Thyroid gland (tissue), 4 donors: ENCODE results near the gene AFAP1L2. TPM values are rescaled to one million over a fixed set of nuclear protein-coding genes. Genes with fewer than 3 reads are reported as not detected.
A peak's percentile ranks its signal among the peaks of the same experiment; 100 is the strongest.

Experiments used
- DNase-seq, 2 donors: peaks; one replicate each; pipeline ENCODE4 v3.0.0-alpha.2; 2019
- H3K27ac ChIP-seq, 3 donors: fragments of 200-600 bp; sonication (generic); 1 replicate in 2 of 3; 2 replicates in 1 of 3; pipeline ENCODE4 v1.5.1; 2016 to 2019; ENCODE audit warnings: mild to moderate bottlenecking in 1 of 3, moderate library complexity in 1 of 3
- H3K27me3 ChIP-seq: fragments of 200-600 bp; sonication (generic); one replicate; pipeline ENCODE4 v1.5.1; 2019
- H3K36me3 ChIP-seq, 2 donors: fragments of 200-600 bp; sonication (generic); one replicate each; pipeline ENCODE4 v1.5.1; 2016 to 2019
- H3K4me1 ChIP-seq, 2 donors: fragments of 200-600 bp; sonication (generic); one replicate each; pipeline ENCODE4 v1.5.1; 2017 to 2019
- H3K4me3 ChIP-seq, 3 donors: fragments of 200-600 bp; sonication (generic); replicated peaks in 1 of 3; 1 replicate in 2 of 3; 2 replicates in 1 of 3; pipeline ENCODE4 v1.5.1; 2016; ENCODE audit warnings: mild to moderate bottlenecking in 1 of 3
- H3K9me3 ChIP-seq: fragments of 200-600 bp; sonication (generic); one replicate; pipeline ENCODE4 v1.5.1; 2017
- CTCF ChIP-seq, 6 experiments: fragments of 200-600 bp in 3 of 6; fragments of 450-650 bp in 3 of 6; sonication (generic) in 3 of 6; IDR thresholded peaks; one replicate each; pipeline ENCODE4 v1.5.1; 2016 to 2019; ENCODE audit warnings: antibody characterized with exemption in 6 of 6, mild to moderate bottlenecking in 2 of 6, inconsistent platforms in 1 of 6, moderate library complexity in 1 of 6
- POLR2A ChIP-seq, 2 donors: fragments of 450-650 bp; IDR thresholded peaks; one replicate each; pipeline ENCODE4 v1.6.1; 2017; ENCODE audit warnings: antibody characterized with exemption in 2 of 2, mild to moderate bottlenecking in 2 of 2, moderate library complexity in 1 of 2
- WGBS, 2 donors: methylation state at CpG; one replicate each; pipeline ENCODE4 v1.1.5; 2017; 5-methylcytosine and 5-hydroxymethylcytosine counted together
- intact Hi-C: fragments of 100-400 bp; cut with DNase I; formaldehyde crosslinking; loops from one replicate; pipeline ENCODE4 v1.15.1; 2023
- total RNA-seq, 4 donors: library from RNA; depleted of rRNA; stranded (reverse); fragments of >200 nt; gene quantifications; one replicate each; pipeline ENCODE4 v1.2.3, GENCODE V29; 2016

Gene AFAP1L2
- total RNA-seq, 4 donors from 2014 or later = 135 to 356 (median 299) TPM

GRCh38 chr10:114297136-114297705 is 107.1 kb downstream of the AFAP1L2 start:
- H3K36me3 ChIP-seq = peaks cover 73 to 78% of the 10 kb centered on the region in 2 donors
- intact Hi-C loops = no loop called here
- 98 to 100% methylated on average over 11 to 13 of the region's 14 CpGs for WGBS, 2 donors

GRCh38 chr10:114295393-114295792 is 108.9 kb downstream of the AFAP1L2 start:
- H3K27ac ChIP-seq = no peak overlapping the region
- H3K4me3 ChIP-seq = no peak overlapping the region
- 0% methylated on average over 1 of the region's 1 CpG for WGBS, 2 donors
- no peaks in the 10 kb centered on the region for H3K9me3 ChIP-seq
- intact Hi-C loops = no loop called here
- no peaks in the 10 kb centered on the region for H3K4me1 ChIP-seq
- peaks cover 57 to 60% of the 10 kb centered on the region in 2 donors for H3K36me3 ChIP-seq
- no peaks in the 10 kb centered on the region for H3K27me3 ChIP-seq
- no peak for DNase-seq
- TF ChIP-seq CTCF (IDR thresholded peaks at IDR 0.05) (no peak), POLR2A (IDR thresholded peaks at IDR 0.05) (no peak)

More at GRCh38 chr10:114297136-114297705, 107.1 kb downstream of the AFAP1L2 start:
- no peaks in the 10 kb centered on the region for H3K9me3 ChIP-seq
- DNase-seq = peak in 1 of 2 donors; percentile 1
- TF ChIP-seq POLR2A (IDR thresholded peaks at IDR 0.05) = no peak
- H3K4me3 ChIP-seq = no peak overlapping the region
- H3K4me1 ChIP-seq = no peaks in the 10 kb centered on the region
- H3K27ac ChIP-seq = no peak overlapping the region
- no peaks in the 10 kb centered on the region for H3K27me3 ChIP-seq

- H3K4me1 ChIP-seq = no peaks in the 10 kb centered on the region
- peaks cover 49 to 52% of the 10 kb centered on the region in 2 donors for H3K36me3 ChIP-seq
- intact Hi-C loops = no loop called here
- DNase-seq = no peak
- TF ChIP-seq CTCF (IDR thresholded peaks at IDR 0.05) (no peak), POLR2A (IDR thresholded peaks at IDR 0.05) (no peak)
- H3K27ac ChIP-seq = no peak overlapping the region
- no peak overlapping the region for H3K4me3 ChIP-seq
- no peaks in the 10 kb centered on the region for H3K27me3 ChIP-seq
- H3K9me3 ChIP-seq = no peaks in the 10 kb centered on the region
These were observed 109.8 kb downstream of the AFAP1L2 start for GRCh38 chr10:114294549-114294948.

- no peaks in the 10 kb centered on the region for H3K9me3 ChIP-seq
- no peak overlapping the region for H3K27ac ChIP-seq
- H3K27me3 ChIP-seq = no peaks in the 10 kb centered on the region
- H3K4me3 ChIP-seq = no peak overlapping the region
- intact Hi-C loops = no loop called here
- DNase-seq = no peak
- no peaks in the 10 kb centered on the region for H3K4me1 ChIP-seq
- TF ChIP-seq POLR2A (IDR thresholded peaks at IDR 0.05) (no peak), CTCF (IDR thresholded peaks at IDR 0.05) (no peak)
- peaks cover 34 to 37% of the 10 kb centered on the region in 2 donors for H3K36me3 ChIP-seq
- WGBS, 2 donors = 95% methylated on average over 5 of the region's 5 CpGs
These were observed 111.2 kb downstream of the AFAP1L2 start for GRCh38 chr10:114293075-114293474.

GRCh38 chr10:114291516-114291915 is 112.8 kb downstream of the AFAP1L2 start:
- TF ChIP-seq CTCF (IDR thresholded peaks at IDR 0.05) (no peak), POLR2A (IDR thresholded peaks at IDR 0.05) (no peak)
- Histone ChIP-seq H3K4me3 (no peak overlapping the region), H3K4me1 (no peaks in the 10 kb centered on the region), H3K27ac (no peak overlapping the region), H3K36me3 (peaks cover 18 to 21% of the 10 kb centered on the region in 2 donors), H3K9me3 (no peaks in the 10 kb centered on the region), H3K27me3 (no peaks in the 10 kb centered on the region)
- WGBS, 2 donors = 83 to 93% methylated on average over 8 of the region's 8 CpGs
- intact Hi-C loops = no loop called here
- no peak for DNase-seq
